Liver (tissue), 9 donors: ENCODE measurements around the gene INPP5A. TPM values are rescaled to one million over a fixed set of nuclear protein-coding genes. Genes with fewer than 3 reads are reported as not detected.

Source experiments
- DNase-seq: peaks from one replicate; pipeline ENCODE4 v3.0.0-alpha.2; 2017; ENCODE audit warnings: low spot score
- H3K27ac ChIP-seq, 2 donors: one replicate each; pipeline ENCODE4 v1.7.0; 2013; ENCODE audit warnings: inconsistent platforms in 2 of 2, low read length in 2 of 2, control low read depth in 1 of 2, low read depth in 1 of 2, mild to moderate bottlenecking in 1 of 2
- H3K27me3 ChIP-seq, 4 donors: one replicate each; pipeline versions ENCODE4 v1.6.1 to v1.7.0; 2013; ENCODE audit warnings: low read length in 3 of 4, inconsistent platforms in 1 of 4, mild to moderate bottlenecking in 1 of 4, moderate library complexity in 1 of 4; ENCODE audit not compliant: control insufficient read depth in 4 of 4, insufficient read depth in 4 of 4
- H3K36me3 ChIP-seq, 4 donors: one replicate each; pipeline versions ENCODE4 v1.6.1 to v1.7.0; 2013; ENCODE audit warnings: low read length in 3 of 4, mild to moderate bottlenecking in 3 of 4, low read depth in 1 of 4, moderate library complexity in 1 of 4; ENCODE audit not compliant: control insufficient read depth in 4 of 4, insufficient read depth in 3 of 4
- H3K4me1 ChIP-seq, 4 donors: one replicate each; pipeline versions ENCODE4 v1.6.1 to v1.7.0; 2013; ENCODE audit warnings: low read length in 3 of 4, mild to moderate bottlenecking in 3 of 4, moderate library complexity in 1 of 4; ENCODE audit not compliant: control insufficient read depth in 4 of 4, insufficient read depth in 4 of 4
- H3K4me3 ChIP-seq, 3 donors: one replicate each; pipeline versions ENCODE4 v1.6.1 to v1.7.0; 2013; ENCODE audit warnings: low read length in 3 of 3, control low read depth in 1 of 3, low read depth in 1 of 3, mild to moderate bottlenecking in 1 of 3
- H3K9ac ChIP-seq, 2 donors: one replicate each; pipeline ENCODE4 v1.7.0; 2013; ENCODE audit warnings: low read length in 2 of 2, mild to moderate bottlenecking in 2 of 2, moderate library complexity in 2 of 2, control low read depth in 1 of 2, low read depth in 1 of 2
- H3K9me3 ChIP-seq, 4 donors: one replicate each; pipeline versions ENCODE4 v1.6.1 to v1.7.0; 2013; ENCODE audit warnings: low read length in 3 of 4; ENCODE audit not compliant: control insufficient read depth in 4 of 4
- ATF3 ChIP-seq: IDR thresholded peaks from 2 replicates; pipeline ENCODE4 v1.6.1; 2016; ENCODE audit warnings: antibody characterized with exemption
- CTCF ChIP-seq: fragments of 150-350 bp; IDR thresholded peaks from 2 replicates; pipeline ENCODE4 v1.5.1; 2017; ENCODE audit warnings: improper control_type of control experiment, low read depth, low read length; ENCODE audit not compliant: missing input control
- EGR1 ChIP-seq, 2 donors: IDR thresholded peaks; 2 replicates each; pipeline ENCODE4 v1.6.1; 2016 to 2018; ENCODE audit warnings: antibody characterized with exemption in 2 of 2, low read depth in 2 of 2
- FOXA1 ChIP-seq: IDR thresholded peaks from 2 replicates; pipeline ENCODE4 v1.6.1; 2016; ENCODE audit warnings: antibody characterized with exemption
- FOXA2 ChIP-seq: IDR thresholded peaks from 2 replicates; pipeline ENCODE4 v1.6.1; 2016; ENCODE audit warnings: antibody characterized with exemption
- GABPA ChIP-seq, 2 donors: IDR thresholded peaks in 1 of 2; conservative IDR thresholded peaks in 1 of 2; 2 replicates each; pipeline ENCODE4 v1.6.1; 2016; ENCODE audit warnings: antibody characterized with exemption in 2 of 2, mild to moderate bottlenecking in 1 of 2, moderate library complexity in 1 of 2
- HNF4A ChIP-seq, 2 donors: conservative IDR thresholded peaks; 2 replicates each; pipeline ENCODE4 v1.6.1; 2016; ENCODE audit warnings: antibody characterized with exemption in 2 of 2, mild to moderate bottlenecking in 2 of 2
- HNF4G ChIP-seq: IDR thresholded peaks from 2 replicates; pipeline ENCODE4 v1.6.1; 2016; ENCODE audit warnings: antibody characterized with exemption
- JUND ChIP-seq, 2 donors: IDR thresholded peaks; 2 replicates each; pipeline ENCODE4 v1.6.1; 2016; ENCODE audit warnings: antibody characterized with exemption in 2 of 2
- MAX ChIP-seq: IDR thresholded peaks from 2 replicates; pipeline ENCODE4 v1.6.1; 2016; ENCODE audit warnings: antibody characterized with exemption
- NR2F2 ChIP-seq: IDR thresholded peaks from 2 replicates; pipeline ENCODE4 v1.6.1; 2016; ENCODE audit warnings: antibody characterized with exemption
- RAD21 ChIP-seq, 2 donors: IDR thresholded peaks; 2 replicates each; pipeline ENCODE4 v1.6.1; 2016; ENCODE audit warnings: antibody characterized with exemption in 2 of 2, mild to moderate bottlenecking in 2 of 2
- REST ChIP-seq: IDR thresholded peaks from 2 replicates; pipeline ENCODE4 v1.6.1; 2016; ENCODE audit warnings: antibody characterized with exemption, mild to moderate bottlenecking
- RXRA ChIP-seq, 2 donors: IDR thresholded peaks; 2 replicates each; pipeline ENCODE4 v1.6.1; 2017 to 2018; ENCODE audit warnings: antibody characterized with exemption in 2 of 2, mild to moderate bottlenecking in 1 of 2
- SP1 ChIP-seq: IDR thresholded peaks from 2 replicates; pipeline ENCODE4 v1.6.1; 2018; ENCODE audit warnings: antibody characterized with exemption, mild to moderate bottlenecking
- TAF1 ChIP-seq: conservative IDR thresholded peaks from 2 replicates; pipeline ENCODE4 v1.6.1; 2016; ENCODE audit warnings: antibody characterized with exemption, mild to moderate bottlenecking
- YY1 ChIP-seq: IDR thresholded peaks from 2 replicates; pipeline ENCODE4 v1.6.1; 2016; ENCODE audit warnings: antibody characterized with exemption, mild to moderate bottlenecking
- ZBTB33 ChIP-seq: IDR thresholded peaks from 2 replicates; pipeline ENCODE4 v1.6.1; 2016; ENCODE audit warnings: antibody characterized with exemption
- WGBS: extraction: QIAGEN DNeasy Blood & Tissue Kit; methylation state at CpG from one replicate; pipeline ENCODE4 v1.1.7; 2013; 5-methylcytosine and 5-hydroxymethylcytosine counted together
- polyA plus RNA-seq, 2 donors: library from polyadenylated mRNA; stranded (reverse) in 1 of 2; unstranded in 1 of 2; fragments of 200-250 nt in 1 of 2; fragments of >200 nt in 1 of 2; fragmentation: Nextera tagmentation in 1 of 2; extraction: Ambion mirVana in 1 of 2; gene quantifications; one replicate each; pipeline versions ENCODE4 v1.2.1 to v1.2.3, GENCODE V29; 2013 to 2015
- total RNA-seq, 2 donors: library from RNA; depleted of rRNA; stranded (reverse); fragments of >200 nt; gene quantifications; one replicate each; pipeline ENCODE4 v1.2.3, GENCODE V29; 2014
- donor health status: healthy.
- donor health status: healthy.
- donor health status: healthy.
- donor health status: healthy.
- donor health status: healthy.

INPP5A gene
- total and polyA plus RNA-seq, 4 donors = 4.3 to 26.5 (median 10.9) TPM

GRCh38 chr10:132540456-132540855 lies 2.9 kb downstream of the INPP5A start:
- 72% methylated on average over 12 of the region's 12 CpGs for WGBS
- no peak for DNase-seq
- Histone ChIP-seq H3K27me3 (no peaks in the 10 kb centered on the region), H3K27ac (no peak overlapping the region), H3K9ac (no peak overlapping the region), H3K36me3 (no peaks in the 10 kb centered on the region), H3K4me3 (no peak overlapping the region), H3K9me3 (no peaks in the 10 kb centered on the region), H3K4me1 (peaks cover 14 to 51% (median 41%) of the 10 kb centered on the region in 4 donors)
- TF ChIP-seq GABPA (IDR thresholded peaks at IDR 0.05 in 1 of 2, conservative IDR thresholded peaks at IDR 0.05 in 1 of 2) (no peak), CTCF (peak; percentile 2), RAD21 (IDR thresholded peaks at IDR 0.05) (peak in 1 of 2 donors; percentile 29)

- WGBS = 93% methylated on average over 11 of the region's 11 CpGs
- H3K9me3 ChIP-seq = no peaks in the 10 kb centered on the region
- TF ChIP-seq SP1 (no peak), REST (no peak), TAF1 (no peak), EGR1 (IDR thresholded peaks at IDR 0.05; ENCODE audit: low read depth in 2 of 2) (no peak), ATF3 (no peak), HNF4G (no peak), MAX (no peak), YY1 (no peak), ZBTB33 (no peak), HNF4A (conservative IDR thresholded peaks at IDR 0.05) (no peak), FOXA1 (no peak), FOXA2 (no peak), JUND (IDR thresholded peaks at IDR 0.05) (no peak), RXRA (IDR thresholded peaks at IDR 0.05) (no peak), CTCF (no peak), RAD21 (IDR thresholded peaks at IDR 0.05) (no peak), GABPA (IDR thresholded peaks at IDR 0.05 in 1 of 2, conservative IDR thresholded peaks at IDR 0.05 in 1 of 2) (no peak), NR2F2 (no peak)
Observed at GRCh38 chr10:132541129-132541528, 3.5 kb downstream of the INPP5A start.

More at GRCh38 chr10:132541129-132541528, 3.5 kb downstream of the INPP5A start:
- no peak for DNase-seq
- H3K36me3 ChIP-seq = no peaks in the 10 kb centered on the region
- no peak overlapping the region for H3K9ac ChIP-seq
- no peak overlapping the region for H3K4me3 ChIP-seq
- H3K27me3 ChIP-seq = no peaks in the 10 kb centered on the region
- peaks cover 13 to 51% (median 41%) of the 10 kb centered on the region in 4 donors for H3K4me1 ChIP-seq
- no peak overlapping the region for H3K27ac ChIP-seq
